ENCODE measurements around the gene ZNF419. TPM values are rescaled to one million over a fixed set of nuclear protein-coding genes. Genes with fewer than 3 reads are reported as not detected.

The ZNF419 gene
- total and polyA plus RNA-seq, 9 of the 15 experiments (the other 6 are each of a cell fraction or from before 2014, with no cell fraction given), result 0.07 to 5.4 (median 1.5) TPM

- in situ Hi-C loops (cut with MboI) (no loop called here), intact Hi-C loops (cut with micrococcal nuclease) (no loop called here)
- FAIRE-seq (no peak), ATAC-seq (no peak), DNase-seq (ENCODE audit: extremely low read depth in 1 of 4, low spot score in 3 of 4) (no peak)
- Histone ChIP-seq H3K27me3 (ENCODE audit: control insufficient read depth in 2 of 2, insufficient read depth in 2 of 2, low read length in 2 of 2) (no peaks in the 10 kb centered on the region), H3K27ac (ENCODE audit: extremely low read depth, low read depth, low read length) (no peak overlapping the region), H3K4me1 (replicated peaks in 1 of 2; ENCODE audit: control insufficient read depth in 2 of 2, insufficient read depth in 2 of 2, low read length in 2 of 2) (peaks cover 0 to 7% of the 10 kb centered on the region in 2 experiments; a peak in 1 of 5 replicates), H3K9me1 (ENCODE audit: control insufficient read depth, insufficient read depth, low read length) (no peaks in the 10 kb centered on the region), H3K4me3 (no peak overlapping the region), H2AFZ (ENCODE audit: low read depth, low read length) (no peak overlapping the region), H4K20me1 (replicated peaks; ENCODE audit: control insufficient read depth, insufficient read depth, low read length) (no peaks in the 10 kb centered on the region), H3K36me3 (ENCODE audit: control insufficient read depth, insufficient read depth, low read length) (no peaks in the 10 kb centered on the region; the same call in 2 of the 3 replicates), H3K9me3 (replicated peaks; ENCODE audit: control insufficient read depth, insufficient read depth, low read depth, low read length) (peaks cover 11% of the 10 kb centered on the region), H3K9ac (ENCODE audit: insufficient read depth in 1 of 2, low read depth in 2 of 2, low read length in 2 of 2) (no peak overlapping the region), H3K79me2 (ENCODE audit: control insufficient read depth, insufficient read depth, low read length) (no peaks in the 10 kb centered on the region), H3K4me2 (ENCODE audit: insufficient read depth, low read length) (no peak overlapping the region)
- WGBS (ENCODE audit: insufficient coverage, low coverage, missing lambda C conversion rate), result 17% methylated on average over 4 of the region's 4 CpGs
- no TSS peak for BruUV-seq (replicated peaks)
- POLR2A ChIA-PET, result no interaction called here
- CTCF ChIA-PET (ENCODE audit: low intra/inter-chr PET ratio), result no interaction called here
- peak; percentile 98 for TF ChIP-seq ZNF75A (CRISPR knock-in tag; IDR thresholded peaks at IDR 0.05)
- 0 out of 3 replicates have a peak, but pooled peaks of 1 of the 2 experiments have one; percentile 23 for TF ChIP-seq CBX3 (IDR thresholded peaks at IDR 0.05; ENCODE audit: borderline replicate concordance in 1 of 2, low read length in 2 of 2)
- TF ChIP-seq NFIC (IDR thresholded peaks at IDR 0.05), result no peak
Observed at GRCh38 chr19:57473646-57474045, 13.9 kb upstream of the ZNF419 start.

- no peaks in the 10 kb centered on the region for H3K9me1 ChIP-seq (ENCODE audit: control insufficient read depth, insufficient read depth, low read length)
- peak within 1 kb of the TSS; percentile 54 for H3K4me3 ChIP-seq
- ChIA-PET POLR2A (interaction anchor here (0.7 kb wide), 1 partner anchor 440 kb away, joined by 4 read pairs; no protein-coding TSS in a partner anchor), CTCF (ENCODE audit: low intra/inter-chr PET ratio) (no interaction called here)
- BruUV-seq (replicated peaks), result TSS peak; percentile 87
- no peaks in the 10 kb centered on the region; the same call in 2 of the 3 replicates for H3K36me3 ChIP-seq (ENCODE audit: control insufficient read depth, insufficient read depth, low read length)
- in situ Hi-C loops (cut with MboI) (no loop called here), intact Hi-C loops (cut with micrococcal nuclease) (no loop called here)
- H4K20me1 ChIP-seq (replicated peaks; ENCODE audit: control insufficient read depth, insufficient read depth, low read length), result no peaks in the 10 kb centered on the region
- FAIRE-seq (peak; percentile 99), DNase-seq (ENCODE audit: extremely low read depth in 1 of 4, low spot score in 3 of 4) (peak; percentile 79 to 89 (median 82)), ATAC-seq (peak; percentile 99)
- 5% methylated on average over 31 of the region's 38 CpGs for WGBS (ENCODE audit: insufficient coverage, low coverage, missing lambda C conversion rate)
- no peaks in the 10 kb centered on the region for H3K27me3 ChIP-seq (ENCODE audit: control insufficient read depth in 2 of 2, insufficient read depth in 2 of 2, low read length in 2 of 2)
- H3K79me2 ChIP-seq (ENCODE audit: control insufficient read depth, insufficient read depth, low read length), result no peaks in the 10 kb centered on the region
- H2AFZ ChIP-seq (ENCODE audit: low read depth, low read length), result peak within 1 kb of the TSS; percentile 90
- peaks cover 0 to 7% of the 10 kb centered on the region in 2 experiments; a peak in 1 of 5 replicates for H3K4me1 ChIP-seq (replicated peaks in 1 of 2; ENCODE audit: control insufficient read depth in 2 of 2, insufficient read depth in 2 of 2, low read length in 2 of 2)
- peaks cover 11% of the 10 kb centered on the region for H3K9me3 ChIP-seq (replicated peaks; ENCODE audit: control insufficient read depth, insufficient read depth, low read depth, low read length)
- no peak within 1 kb of the TSS; the same call in 2 of the 3 replicates for H3K27ac ChIP-seq (ENCODE audit: extremely low read depth, low read depth, low read length)
- peak within 1 kb of the TSS; percentile 79 for H3K4me2 ChIP-seq (ENCODE audit: insufficient read depth, low read length)
- peak within 1 kb of the TSS; percentile 64 to 78; a peak in 3 of 4 replicates for H3K9ac ChIP-seq (ENCODE audit: insufficient read depth in 1 of 2, low read depth in 2 of 2, low read length in 2 of 2)
- TF ChIP-seq KHSRP (IDR thresholded peaks at IDR 0.05) (no peak), SMC3 (conservative IDR thresholded peaks at IDR 0.05; ENCODE audit: insufficient read depth, low read depth, low read length) (no peak), HDAC8 (tag; IDR thresholded peaks at IDR 0.05) (no peak), ZNF232 (CRISPR knock-in tag; IDR thresholded peaks at IDR 0.05) (no peak), ZNF121 (CRISPR knock-in tag; conservative IDR thresholded peaks at IDR 0.05) (no peak), CEBPG (CRISPR knock-in tag; IDR thresholded peaks at IDR 0.05) (no peak), CEBPG (tag; conservative IDR thresholded peaks at IDR 0.05 in 1 of 2, IDR thresholded peaks at IDR 0.05 in 1 of 2) (peak; percentile 42 to 64; a peak in 2 of 4 replicates), ZNF57 (CRISPR knock-in tag; IDR thresholded peaks at IDR 0.05) (no peak), CBX2 (IDR thresholded peaks at IDR 0.05; ENCODE audit: insufficient read depth, low read length, poor library complexity, severe bottlenecking) (no peak), ELK1 (CRISPR knock-in tag; IDR thresholded peaks at IDR 0.05) (no peak), ATF4 (CRISPR knock-in tag; IDR thresholded peaks at IDR 0.05) (no peak)
Observed at GRCh38 chr19:57477191-57478008, 10.2 kb upstream of the ZNF419 start, which contains the start of gene ZNF772. Gene ZNF772 (minus strand): TSS chr19:57477566. CDS start chr19:57477309, 257 bp downstream.

All from K562 (cell line).